Neural crest cell (in vitro differentiated cells): ENCODE results near the gene SDC3. TPM values are rescaled to one million over a fixed set of nuclear protein-coding genes. Genes with fewer than 3 reads are reported as not detected.

ENCODE experiments used
- DNase-seq: peaks from one replicate; pipeline ENCODE4 v3.0.0; 2021; ENCODE audit warnings: low read depth, mixed read lengths, low spot score
- H3K27ac Mint-ChIP-seq: one replicate; pipeline ENCODE4 v1.8.0; 2021; ENCODE audit warnings: mild to moderate bottlenecking, mixed read lengths; ENCODE audit not compliant: unreplicated experiment
- H3K27me3 Mint-ChIP-seq: 2 replicates; pipeline ENCODE4 v1.8.0; 2021; ENCODE audit warnings: low read depth, mild to moderate bottlenecking, mixed read lengths
- H3K36me3 Mint-ChIP-seq: 2 replicates; pipeline ENCODE4 v1.8.0; 2021; ENCODE audit warnings: low read depth, mild to moderate bottlenecking, mixed read lengths
- H3K4me1 Mint-ChIP-seq: 2 replicates; pipeline ENCODE4 v1.8.0; 2021; ENCODE audit warnings: mixed read lengths
- H3K4me3 Mint-ChIP-seq: one replicate; pipeline ENCODE4 v1.8.0; 2021; ENCODE audit warnings: mild to moderate bottlenecking, mixed read lengths
- H3K9me3 Mint-ChIP-seq: 2 replicates; pipeline ENCODE4 v1.8.0; 2021; ENCODE audit warnings: mixed read lengths
- CTCF ChIP-seq: fragments of 200-600 bp; sonication (generic); conservative IDR thresholded peaks from 2 replicates; pipeline ENCODE4 v1.5.0; 2021; ENCODE audit warnings: antibody characterized with exemption, mild to moderate bottlenecking
- total RNA-seq: library from RNA; stranded (reverse); gene quantifications from 2 replicates; pipeline ENCODE4 v1.2.1, GENCODE V29; 2021

The SDC3 gene
- total RNA-seq, 1 donor from 2014 or later = 129 TPM

GRCh38 chr1:30930631-30931173 lies 22.1 kb upstream of the SDC3 start:
- DNase-seq = no peak
- peaks cover 10% of the 10 kb centered on the region for H3K36me3 Mint-ChIP-seq
- H3K4me3 Mint-ChIP-seq = no peak overlapping the region
- TF ChIP-seq CTCF = no peak
- peak overlapping the region; percentile 59 for H3K27ac Mint-ChIP-seq
- peaks cover 2% of the 10 kb centered on the region for H3K27me3 Mint-ChIP-seq
- peaks cover 41% of the 10 kb centered on the region for H3K4me1 Mint-ChIP-seq
- H3K9me3 Mint-ChIP-seq = no peaks in the 10 kb centered on the region

- peaks cover 38% of the 10 kb centered on the region for H3K4me1 Mint-ChIP-seq
- H3K9me3 Mint-ChIP-seq = no peaks in the 10 kb centered on the region
- H3K27ac Mint-ChIP-seq = no peak overlapping the region
- peaks cover 8% of the 10 kb centered on the region for H3K36me3 Mint-ChIP-seq
- TF ChIP-seq CTCF = no peak
- H3K4me3 Mint-ChIP-seq = no peak overlapping the region
- DNase-seq = no peak
- H3K27me3 Mint-ChIP-seq = peaks cover 2% of the 10 kb centered on the region
Observed at GRCh38 chr1:30929944-30930525, 21.5 kb upstream of the SDC3 start.

- Mint-ChIP-seq H3K27ac (peak overlapping the region; percentile 78), H3K27me3 (peaks cover 2% of the 10 kb centered on the region), H3K4me1 (peaks cover 33% of the 10 kb centered on the region), H3K9me3 (no peaks in the 10 kb centered on the region), H3K36me3 (peaks cover 2% of the 10 kb centered on the region), H3K4me3 (no peak overlapping the region)
- peak; percentile 80 for TF ChIP-seq CTCF
- peak; percentile 69 for DNase-seq
Observed at GRCh38 chr1:30929135-30929889, 20.8 kb upstream of the SDC3 start.

- H3K4me3 Mint-ChIP-seq = peak overlapping the region; percentile 5
- no peaks in the 10 kb centered on the region for H3K36me3 Mint-ChIP-seq
- H3K4me1 Mint-ChIP-seq = peaks cover 28% of the 10 kb centered on the region
- no peaks in the 10 kb centered on the region for H3K9me3 Mint-ChIP-seq
- H3K27me3 Mint-ChIP-seq = peaks cover 2% of the 10 kb centered on the region
- no peak for TF ChIP-seq CTCF
- no peak overlapping the region for H3K27ac Mint-ChIP-seq
- DNase-seq = no peak
Observed at GRCh38 chr1:30928789-30929134, 20.2 kb upstream of the SDC3 start.

GRCh38 chr1:30928171-30928570 lies 19.6 kb upstream of the SDC3 start:
- Mint-ChIP-seq H3K27me3 (peaks cover 2% of the 10 kb centered on the region), H3K4me1 (peaks cover 28% of the 10 kb centered on the region), H3K27ac (no peak overlapping the region), H3K36me3 (no peaks in the 10 kb centered on the region), H3K4me3 (no peak overlapping the region), H3K9me3 (no peaks in the 10 kb centered on the region)
- TF ChIP-seq CTCF = no peak
- no peak for DNase-seq
